Activated T-helper 1 cell treated with anti-CD3 and anti-CD28 coated beads, Interleukin-12 subunit alpha, Interleukin-12 subunit beta, Interleukin-2, Interleukin-4 antibody, amounts not matched to agents 30 ng/mL and 10 ng/mL and 1 ng/mL, durations not matched to agents 14 hours and 24 hours and 36 hours (primary cell): Measurements from ENCODE around the gene HAUS3. TPM values are rescaled to one million over a fixed set of nuclear protein-coding genes. Genes with fewer than 3 reads are reported as not detected.
A peak's percentile ranks its signal among the peaks of the same experiment; 100 is the strongest.

Experiments used
- DNase-seq: peaks from one replicate; pipeline ENCODE4 v3.0.0; 2021; ENCODE audit warnings: low spot score
- H3K27ac Mint-ChIP-seq: one replicate; pipeline ENCODE4 v1.8.0; 2021; ENCODE audit warnings: mild to moderate bottlenecking, mixed read lengths
- H3K27me3 Mint-ChIP-seq: one replicate; pipeline ENCODE4 v1.8.0; 2022; ENCODE audit warnings: mild to moderate bottlenecking, moderate library complexity, mixed read lengths; ENCODE audit not compliant: insufficient read depth
- H3K36me3 Mint-ChIP-seq: one replicate; pipeline ENCODE4 v1.8.0; 2021; ENCODE audit warnings: low read depth, mixed read lengths
- H3K4me1 Mint-ChIP-seq: one replicate; pipeline ENCODE4 v1.8.0; 2021; ENCODE audit warnings: low read depth, mixed read lengths
- H3K4me3 Mint-ChIP-seq: one replicate; pipeline ENCODE4 v1.8.0; 2021; ENCODE audit warnings: mild to moderate bottlenecking, moderate library complexity, mixed read lengths
- H3K9me3 Mint-ChIP-seq: one replicate; pipeline ENCODE4 v1.8.0; 2021; ENCODE audit warnings: mixed read lengths
- intact Hi-C: fragments of 100-400 bp; cut with micrococcal nuclease; formaldehyde crosslinking; loops from one replicate; pipeline ENCODE4 v1.15.1; 2024
- total RNA-seq: library from RNA; stranded (reverse); gene quantifications from 2 replicates; pipeline ENCODE4 v1.2.3, GENCODE V29; 2022

HAUS3 gene
- total RNA-seq, 1 donor from 2014 or later = 19.2 TPM

DNA sequence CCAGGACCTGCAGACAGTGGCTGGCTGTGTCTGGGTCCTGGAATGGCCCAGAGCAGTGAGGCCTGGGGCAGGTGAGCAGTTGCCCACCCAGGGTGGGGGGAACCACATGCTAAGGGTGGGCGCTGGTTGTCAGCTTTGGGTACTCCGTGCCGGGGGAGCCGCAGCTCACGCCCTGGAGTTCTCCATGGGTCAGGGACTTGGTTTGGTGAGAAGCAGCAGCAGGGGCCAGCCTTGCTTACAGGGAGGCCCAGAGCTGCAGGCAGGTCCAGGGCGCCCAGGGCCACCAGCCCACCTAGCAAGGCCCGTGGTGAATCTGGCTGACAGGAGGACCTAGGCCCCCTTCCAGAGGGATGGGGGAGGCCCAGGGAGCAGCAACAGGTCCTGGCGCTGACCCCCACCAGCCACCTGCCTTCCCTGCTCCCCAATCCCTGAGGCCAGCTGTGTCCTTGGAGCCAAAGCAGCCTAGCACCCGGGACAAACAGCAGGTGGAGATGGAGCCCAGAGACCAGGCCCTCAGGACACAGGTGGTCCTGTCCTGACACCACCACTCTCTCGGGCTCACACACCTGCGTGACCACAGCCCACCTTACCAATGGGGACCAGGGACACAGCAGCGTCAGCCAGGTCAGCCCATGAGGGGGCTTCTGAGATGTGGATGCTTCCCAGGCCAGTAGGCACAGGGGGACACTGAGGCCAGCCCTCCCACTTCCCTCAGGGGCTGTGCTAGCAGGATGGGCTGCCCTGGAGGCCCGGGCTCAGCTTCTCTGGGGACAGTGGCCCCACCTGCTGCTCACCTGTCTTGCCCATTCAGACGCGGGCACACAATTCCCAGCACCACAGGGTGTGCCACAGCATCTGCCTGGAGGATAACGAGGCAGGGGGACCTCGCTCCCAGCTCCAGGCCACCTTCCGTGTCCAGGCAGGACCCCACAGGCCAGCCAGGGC lies 16.4 kb upstream of the HAUS3 start:
- intact Hi-C loops = no loop called here
- Mint-ChIP-seq H3K9me3 (no peaks in the 10 kb centered on the region), H3K27me3 (no peaks in the 10 kb centered on the region), H3K36me3 (no peaks in the 10 kb centered on the region), H3K27ac (no peak overlapping the region), H3K4me3 (no peak overlapping the region), H3K4me1 (no peaks in the 10 kb centered on the region)
- no peak for DNase-seq

GRCh38 chr4:2257361-2258081 lies 15.6 kb upstream of the HAUS3 start:
- H3K4me1 Mint-ChIP-seq = no peaks in the 10 kb centered on the region
- intact Hi-C loops = no loop called here
- no peak for DNase-seq
- no peaks in the 10 kb centered on the region for H3K9me3 Mint-ChIP-seq
- H3K27ac Mint-ChIP-seq = no peak overlapping the region
- H3K36me3 Mint-ChIP-seq = no peaks in the 10 kb centered on the region
- H3K4me3 Mint-ChIP-seq = no peak overlapping the region
- no peaks in the 10 kb centered on the region for H3K27me3 Mint-ChIP-seq

DNA sequence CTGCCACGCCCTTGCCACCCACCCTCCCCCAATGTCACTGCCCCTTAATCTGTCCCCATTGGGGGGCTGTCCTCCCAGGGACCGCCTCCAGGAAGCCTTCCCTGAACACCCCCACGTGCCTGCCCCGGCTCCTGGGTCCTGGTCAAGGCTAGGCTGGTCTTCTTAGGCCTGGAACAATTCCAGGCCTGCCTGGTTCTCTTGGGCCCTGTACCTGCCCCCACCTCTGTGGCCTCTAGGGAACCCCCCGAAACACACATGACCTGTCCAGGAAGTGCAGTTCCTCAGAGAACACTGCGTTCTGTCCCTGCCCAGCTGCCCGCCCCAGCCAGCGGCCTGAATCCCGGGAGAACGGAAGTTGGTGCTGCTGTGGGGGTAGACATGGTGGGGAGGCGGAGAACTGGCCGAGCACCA lies 14.9 kb upstream of the HAUS3 start:
- no peak for DNase-seq
- H3K9me3 Mint-ChIP-seq = no peaks in the 10 kb centered on the region
- H3K36me3 Mint-ChIP-seq = no peaks in the 10 kb centered on the region
- no peaks in the 10 kb centered on the region for H3K27me3 Mint-ChIP-seq
- no peak overlapping the region for H3K27ac Mint-ChIP-seq
- intact Hi-C loops = no loop called here
- no peaks in the 10 kb centered on the region for H3K4me1 Mint-ChIP-seq
- H3K4me3 Mint-ChIP-seq = no peak overlapping the region

- Mint-ChIP-seq H3K4me3 (no peak overlapping the region), H3K36me3 (no peaks in the 10 kb centered on the region), H3K4me1 (no peaks in the 10 kb centered on the region), H3K9me3 (no peaks in the 10 kb centered on the region), H3K27me3 (no peaks in the 10 kb centered on the region), H3K27ac (no peak overlapping the region)
- intact Hi-C loops = no loop called here
- no peak for DNase-seq
Observed at GRCh38 chr4:2256156-2256731, 14.3 kb upstream of the HAUS3 start.

DNA sequence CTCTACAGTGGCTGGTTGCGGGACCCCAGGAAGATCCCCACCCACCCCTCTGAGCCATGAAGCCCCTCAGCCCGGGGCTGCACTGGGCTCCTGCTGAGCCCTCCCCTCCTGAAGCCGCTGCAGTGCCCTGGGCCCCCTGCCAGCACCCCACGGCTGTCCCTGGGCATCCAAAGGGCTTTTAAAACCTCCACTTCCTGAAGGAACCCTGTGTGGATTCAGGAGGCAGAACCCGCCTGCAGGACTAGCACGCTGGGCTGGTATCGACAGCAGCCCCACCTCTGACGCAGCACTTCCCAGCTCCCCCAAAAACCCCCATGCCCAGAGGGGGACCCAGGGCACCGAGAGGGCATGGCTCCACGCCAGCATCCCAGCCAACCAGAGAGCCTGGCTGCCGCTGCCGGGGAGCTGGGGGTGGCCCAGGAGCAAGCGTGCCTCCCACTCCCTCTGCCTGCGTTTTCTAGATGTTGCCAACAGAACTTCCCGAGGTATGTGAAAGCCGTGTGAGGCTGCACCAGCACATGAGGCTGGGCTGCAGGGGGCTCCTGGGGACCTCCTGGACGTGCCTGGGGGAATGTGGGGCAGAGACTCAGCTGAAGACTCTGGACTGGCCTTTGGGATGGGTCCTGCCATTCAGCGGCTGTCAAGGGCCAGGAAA lies 13.7 kb upstream of the HAUS3 start:
- Mint-ChIP-seq H3K27me3 (no peaks in the 10 kb centered on the region), H3K27ac (no peak overlapping the region), H3K4me3 (no peak overlapping the region), H3K36me3 (no peaks in the 10 kb centered on the region), H3K4me1 (no peaks in the 10 kb centered on the region), H3K9me3 (no peaks in the 10 kb centered on the region)
- DNase-seq = no peak
- intact Hi-C loops = no loop called here

GRCh38 chr4:2254665-2255500 lies 13.0 kb upstream of the HAUS3 start:
- no peak for DNase-seq
- Mint-ChIP-seq H3K9me3 (no peaks in the 10 kb centered on the region), H3K27ac (no peak overlapping the region), H3K4me3 (no peak overlapping the region), H3K27me3 (no peaks in the 10 kb centered on the region), H3K4me1 (no peaks in the 10 kb centered on the region), H3K36me3 (no peaks in the 10 kb centered on the region)
- intact Hi-C loops = no loop called here

- Mint-ChIP-seq H3K9me3 (no peaks in the 10 kb centered on the region), H3K27ac (no peak overlapping the region), H3K27me3 (no peaks in the 10 kb centered on the region), H3K36me3 (no peaks in the 10 kb centered on the region), H3K4me3 (no peak overlapping the region), H3K4me1 (no peaks in the 10 kb centered on the region)
- no peak for DNase-seq
- intact Hi-C loops = no loop called here
Observed at GRCh38 chr4:2253160-2254084, 11.5 kb upstream of the HAUS3 start.

DNA sequence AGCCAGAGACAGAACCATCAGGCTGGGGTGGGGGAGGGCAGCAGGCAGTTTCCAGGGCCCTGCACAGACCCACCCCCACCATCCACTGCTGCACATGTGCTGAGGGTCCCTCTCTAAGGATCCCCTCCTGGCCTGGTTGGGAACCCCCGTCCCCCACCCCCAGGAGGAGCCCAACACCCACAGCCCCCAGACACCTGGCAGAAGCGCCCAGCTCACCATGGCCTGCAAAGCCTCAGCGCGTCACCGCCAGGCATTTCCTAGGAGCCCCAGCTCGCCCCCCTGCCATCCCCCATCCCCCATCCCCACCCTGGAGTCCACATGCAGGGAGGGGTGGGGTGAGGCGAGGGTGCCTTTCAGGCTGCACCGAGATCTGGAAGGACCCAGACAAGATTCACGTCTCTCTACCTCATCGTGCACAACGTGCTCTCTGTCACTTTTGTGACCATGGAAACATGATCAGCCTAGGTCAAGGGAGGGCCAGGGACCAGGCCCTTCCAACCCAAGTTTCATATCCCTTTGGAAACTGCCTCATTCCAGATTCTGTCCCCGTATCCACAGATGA lies 10.7 kb upstream of the HAUS3 start:
- Mint-ChIP-seq H3K27ac (no peak overlapping the region), H3K9me3 (no peaks in the 10 kb centered on the region), H3K4me1 (no peaks in the 10 kb centered on the region), H3K4me3 (no peak overlapping the region), H3K36me3 (no peaks in the 10 kb centered on the region), H3K27me3 (no peaks in the 10 kb centered on the region)
- peak; percentile 0 for DNase-seq
- intact Hi-C loops = no loop called here

DNA sequence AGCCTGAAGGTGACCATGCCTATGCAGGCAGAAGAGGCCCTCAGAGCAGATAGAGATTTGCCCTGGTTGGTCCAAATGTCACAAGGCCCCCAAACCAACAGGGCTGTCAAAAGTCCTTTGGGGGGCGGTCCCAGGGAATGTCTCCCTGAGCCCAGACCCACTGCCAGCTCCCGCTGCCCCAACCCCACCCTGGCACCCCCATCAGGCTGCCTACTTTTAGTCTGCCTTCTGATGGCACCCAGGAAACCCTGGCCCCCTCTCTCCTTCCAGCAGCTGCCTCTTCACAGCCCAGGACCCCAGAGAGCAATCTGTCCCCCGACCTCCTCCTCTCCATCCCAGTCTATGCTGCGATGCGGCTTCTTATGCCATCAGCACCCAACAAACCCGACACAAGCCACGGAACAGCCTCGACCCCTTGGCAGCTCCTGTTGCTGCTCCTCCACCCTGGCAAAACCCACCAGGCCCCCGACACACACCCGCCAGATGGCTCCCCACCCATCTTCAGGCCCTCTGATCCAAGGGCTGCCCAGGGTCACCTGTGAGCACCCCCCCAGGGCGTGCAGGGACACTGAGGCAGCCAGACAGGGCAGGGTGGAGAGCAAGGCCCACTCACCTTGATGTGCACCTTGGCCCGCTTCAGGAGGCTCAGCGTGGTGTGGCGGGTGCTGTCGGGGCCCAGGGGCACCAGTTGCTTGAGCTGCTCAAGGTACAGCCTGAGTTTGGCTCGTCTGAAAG lies 10.0 kb upstream of the HAUS3 start:
- Mint-ChIP-seq H3K27me3 (no peaks in the 10 kb centered on the region), H3K27ac (no peak overlapping the region), H3K9me3 (no peaks in the 10 kb centered on the region), H3K4me3 (no peak overlapping the region), H3K4me1 (no peaks in the 10 kb centered on the region), H3K36me3 (no peaks in the 10 kb centered on the region)
- intact Hi-C loops = no loop called here
- DNase-seq = no peak

- Mint-ChIP-seq H3K27ac (no peak overlapping the region), H3K36me3 (no peaks in the 10 kb centered on the region), H3K27me3 (no peaks in the 10 kb centered on the region), H3K9me3 (no peaks in the 10 kb centered on the region), H3K4me3 (no peak overlapping the region), H3K4me1 (no peaks in the 10 kb centered on the region)
- peak; percentile 0 for DNase-seq
- intact Hi-C loops = no loop called here
Observed at GRCh38 chr4:2251073-2251794, 9.3 kb upstream of the HAUS3 start.
